Right lobe of liver (tissue), 4 donors: ENCODE measurements around the gene PPP1R3A.

ENCODE experiments used
- POLR2A ChIP-seq: fragments of 450-650 bp; IDR thresholded peaks from one replicate; pipeline ENCODE4 v1.6.1; 2017; ENCODE audit warnings: antibody characterized with exemption, mild to moderate bottlenecking
- TF ChIP-seq, protein P1 (sequence below), 4 donors: fragments of 200-600 bp in 3 of 4; fragments of 450-650 bp in 1 of 4; IDR thresholded peaks; one replicate each; pipeline versions ENCODE4 v1.5.1 to v1.8.0; 2016 to 2022; ENCODE audit warnings: antibody characterized with exemption in 4 of 4, mild to moderate bottlenecking in 2 of 4
- donor health status: DM: no; HTN: no; CAD: no.
- donor health status: DM: no; HTN: no; CAD: no.
- donor health status: DM: no; HTN: yes; CAD: no.

DNA sequence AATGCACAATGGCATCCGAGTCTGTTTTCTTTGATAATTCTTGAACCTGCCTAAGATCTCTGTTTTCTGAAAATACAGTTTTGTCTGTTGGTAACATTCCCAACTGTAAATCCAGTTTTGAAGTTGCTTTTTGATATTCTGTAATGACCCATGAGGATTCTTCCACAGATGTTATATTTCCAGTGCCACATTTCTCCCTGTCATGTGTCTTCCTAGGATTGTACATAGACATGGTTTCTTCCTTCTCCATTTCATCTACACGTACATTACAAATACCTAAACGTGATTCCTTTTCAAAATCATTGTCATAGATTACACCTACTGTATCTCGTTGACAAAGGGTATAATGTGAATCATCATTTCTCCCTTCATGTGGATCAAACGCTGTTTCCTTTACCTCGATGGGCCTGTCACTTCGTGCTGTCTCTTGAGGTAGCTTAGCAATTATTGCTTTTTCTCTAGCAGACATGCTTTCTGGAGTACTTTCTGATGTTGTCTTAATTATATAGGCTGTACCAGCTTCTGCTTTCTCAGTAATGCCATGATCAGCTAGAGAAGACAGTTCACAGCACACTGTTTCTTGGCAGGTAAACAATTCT is 40.3 kb downstream of the PPP1R3A start:
- TF ChIP-seq POLR2A: no peak
- TF ChIP-seq, protein P1, sequence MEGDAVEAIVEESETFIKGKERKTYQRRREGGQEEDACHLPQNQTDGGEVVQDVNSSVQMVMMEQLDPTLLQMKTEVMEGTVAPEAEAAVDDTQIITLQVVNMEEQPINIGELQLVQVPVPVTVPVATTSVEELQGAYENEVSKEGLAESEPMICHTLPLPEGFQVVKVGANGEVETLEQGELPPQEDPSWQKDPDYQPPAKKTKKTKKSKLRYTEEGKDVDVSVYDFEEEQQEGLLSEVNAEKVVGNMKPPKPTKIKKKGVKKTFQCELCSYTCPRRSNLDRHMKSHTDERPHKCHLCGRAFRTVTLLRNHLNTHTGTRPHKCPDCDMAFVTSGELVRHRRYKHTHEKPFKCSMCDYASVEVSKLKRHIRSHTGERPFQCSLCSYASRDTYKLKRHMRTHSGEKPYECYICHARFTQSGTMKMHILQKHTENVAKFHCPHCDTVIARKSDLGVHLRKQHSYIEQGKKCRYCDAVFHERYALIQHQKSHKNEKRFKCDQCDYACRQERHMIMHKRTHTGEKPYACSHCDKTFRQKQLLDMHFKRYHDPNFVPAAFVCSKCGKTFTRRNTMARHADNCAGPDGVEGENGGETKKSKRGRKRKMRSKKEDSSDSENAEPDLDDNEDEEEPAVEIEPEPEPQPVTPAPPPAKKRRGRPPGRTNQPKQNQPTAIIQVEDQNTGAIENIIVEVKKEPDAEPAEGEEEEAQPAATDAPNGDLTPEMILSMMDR (IDR thresholded peaks at IDR 0.05): no peak
